ENCODE results near the gene PDCD1. TPM values are rescaled to one million over a fixed set of nuclear protein-coding genes. Genes with fewer than 3 reads are reported as not detected.

PDCD1 gene
- total and polyA plus RNA-seq, 12 donors = 1.3 to 14.2 (median 3.2) TPM

DNA sequence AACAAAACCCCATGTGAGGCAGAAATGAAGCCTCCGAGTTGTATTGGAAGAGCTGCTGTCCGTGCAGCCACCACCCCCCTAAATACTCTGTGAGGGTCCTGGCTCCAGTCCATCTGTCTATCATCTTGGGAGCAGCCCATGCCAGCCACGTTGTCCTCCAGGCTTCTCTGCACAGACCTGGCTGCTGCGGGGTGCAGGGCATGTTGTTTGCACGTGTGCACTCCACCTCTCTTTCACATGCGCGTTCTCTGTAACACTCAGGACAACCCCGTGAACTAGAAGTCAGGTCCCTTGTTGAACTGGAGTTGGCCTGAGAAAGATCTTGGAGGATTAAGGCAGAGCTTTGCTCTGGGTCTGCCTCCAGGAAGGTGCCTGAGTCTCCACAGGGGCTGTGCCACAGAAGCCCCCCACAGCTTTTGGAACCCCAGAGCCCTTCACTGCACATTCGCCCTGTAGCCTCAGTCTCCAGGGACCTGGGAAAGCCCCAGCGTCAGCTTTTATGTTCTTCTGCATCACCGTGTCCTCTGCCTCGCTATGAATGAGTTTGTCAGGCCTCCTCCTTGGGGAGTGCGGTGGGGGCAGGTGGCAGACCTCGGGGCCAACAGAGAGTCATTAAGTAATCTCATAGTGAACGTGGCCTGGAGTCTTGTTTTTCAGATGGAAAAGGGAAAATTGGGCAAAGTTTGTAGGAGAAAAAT lies 27.4 kb upstream of the PDCD1 start:
- Histone ChIP-seq H3K4me3 (no peak overlapping the region), H3K36me3 (no peaks in the 10 kb centered on the region), H3K27ac (no peak overlapping the region), H3K27me3 (no peaks in the 10 kb centered on the region), H3K9me3 (peaks cover 0 to 8% (median 0%) of the 10 kb centered on the region in 11 donors), H3K4me1 (peaks cover 3 to 20% (median 11%) of the 10 kb centered on the region in 9 donors)
- TF ChIP-seq, protein P1, sequence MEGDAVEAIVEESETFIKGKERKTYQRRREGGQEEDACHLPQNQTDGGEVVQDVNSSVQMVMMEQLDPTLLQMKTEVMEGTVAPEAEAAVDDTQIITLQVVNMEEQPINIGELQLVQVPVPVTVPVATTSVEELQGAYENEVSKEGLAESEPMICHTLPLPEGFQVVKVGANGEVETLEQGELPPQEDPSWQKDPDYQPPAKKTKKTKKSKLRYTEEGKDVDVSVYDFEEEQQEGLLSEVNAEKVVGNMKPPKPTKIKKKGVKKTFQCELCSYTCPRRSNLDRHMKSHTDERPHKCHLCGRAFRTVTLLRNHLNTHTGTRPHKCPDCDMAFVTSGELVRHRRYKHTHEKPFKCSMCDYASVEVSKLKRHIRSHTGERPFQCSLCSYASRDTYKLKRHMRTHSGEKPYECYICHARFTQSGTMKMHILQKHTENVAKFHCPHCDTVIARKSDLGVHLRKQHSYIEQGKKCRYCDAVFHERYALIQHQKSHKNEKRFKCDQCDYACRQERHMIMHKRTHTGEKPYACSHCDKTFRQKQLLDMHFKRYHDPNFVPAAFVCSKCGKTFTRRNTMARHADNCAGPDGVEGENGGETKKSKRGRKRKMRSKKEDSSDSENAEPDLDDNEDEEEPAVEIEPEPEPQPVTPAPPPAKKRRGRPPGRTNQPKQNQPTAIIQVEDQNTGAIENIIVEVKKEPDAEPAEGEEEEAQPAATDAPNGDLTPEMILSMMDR (IDR thresholded peaks at IDR 0.05) = no peak
- 69 to 74% methylated on average over 15 of the region's 15 CpGs for WGBS, 2 donors
- peak in 1 of 2 donors; percentile 5 for DNase-seq
- no peak for ATAC-seq
- intact Hi-C loops (cut with DNase I) = no loop called here

DNA sequence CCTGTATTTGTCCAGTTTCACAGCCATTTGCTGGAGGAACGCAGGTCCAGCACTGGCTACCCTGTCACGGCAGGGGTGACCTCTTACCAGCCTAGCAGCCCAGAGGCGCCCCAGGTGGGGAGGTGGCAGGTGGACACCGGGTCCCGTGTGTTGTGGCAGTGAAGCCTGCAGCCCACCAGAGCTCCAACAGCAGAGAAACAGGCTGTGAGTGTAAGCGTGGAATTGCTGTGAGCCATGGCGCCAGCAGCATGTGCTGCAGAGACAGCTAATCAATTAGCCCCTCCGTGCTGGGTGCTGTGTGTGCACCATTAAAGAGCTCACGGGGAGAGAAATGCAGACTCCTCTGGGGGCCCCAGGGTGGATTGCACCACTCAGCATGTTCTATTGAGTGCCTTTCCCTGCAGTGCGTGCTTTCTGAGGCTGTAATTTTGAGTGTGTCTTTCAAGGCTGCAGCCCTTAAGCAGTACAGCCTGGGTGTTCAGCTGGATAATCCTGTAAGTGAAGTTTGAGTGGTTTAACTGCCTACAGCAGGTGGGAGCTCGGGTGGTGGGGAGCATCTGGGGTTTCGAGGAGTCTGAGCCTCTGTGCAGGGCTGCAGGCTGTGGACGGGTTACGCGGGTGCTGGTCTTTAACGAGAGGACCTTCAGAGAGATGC lies 26.7 kb upstream of the PDCD1 start:
- Histone ChIP-seq H3K4me3 (no peak overlapping the region), H3K4me1 (peaks cover 3 to 25% (median 15%) of the 10 kb centered on the region in 9 donors), H3K27me3 (no peaks in the 10 kb centered on the region), H3K9me3 (peaks cover 0 to 8% (median 0%) of the 10 kb centered on the region in 11 donors), H3K27ac (no peak overlapping the region), H3K36me3 (no peaks in the 10 kb centered on the region)
- WGBS, 2 donors = 82 to 90% methylated on average over 16 of the region's 16 CpGs
- DNase-seq (peak in 1 of 2 donors; percentile 7), ATAC-seq (no peak)
- TF ChIP-seq, protein P1 (IDR thresholded peaks at IDR 0.05) = no peak
- intact Hi-C loops (cut with DNase I) = no loop called here

DNA sequence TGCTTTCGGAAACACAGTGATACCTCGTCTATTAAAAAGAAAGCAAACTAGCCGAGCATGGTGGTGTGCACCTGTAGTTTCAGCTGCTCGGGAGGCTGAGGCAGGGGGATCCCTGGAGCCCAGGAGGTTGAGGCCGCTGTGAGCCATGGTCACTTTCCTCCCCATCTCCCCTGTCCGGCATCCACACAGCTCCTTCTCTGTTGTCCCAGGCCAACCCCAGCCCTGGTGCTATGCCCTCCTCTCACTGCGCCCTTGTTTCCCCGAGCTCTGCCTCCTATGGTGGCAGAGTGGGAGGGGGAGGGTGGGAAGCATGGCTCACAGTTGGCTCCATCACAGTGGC lies 26.2 kb upstream of the PDCD1 start:
- 95 to 97% methylated on average over 8 of the region's 8 CpGs for WGBS, 2 donors

DNA sequence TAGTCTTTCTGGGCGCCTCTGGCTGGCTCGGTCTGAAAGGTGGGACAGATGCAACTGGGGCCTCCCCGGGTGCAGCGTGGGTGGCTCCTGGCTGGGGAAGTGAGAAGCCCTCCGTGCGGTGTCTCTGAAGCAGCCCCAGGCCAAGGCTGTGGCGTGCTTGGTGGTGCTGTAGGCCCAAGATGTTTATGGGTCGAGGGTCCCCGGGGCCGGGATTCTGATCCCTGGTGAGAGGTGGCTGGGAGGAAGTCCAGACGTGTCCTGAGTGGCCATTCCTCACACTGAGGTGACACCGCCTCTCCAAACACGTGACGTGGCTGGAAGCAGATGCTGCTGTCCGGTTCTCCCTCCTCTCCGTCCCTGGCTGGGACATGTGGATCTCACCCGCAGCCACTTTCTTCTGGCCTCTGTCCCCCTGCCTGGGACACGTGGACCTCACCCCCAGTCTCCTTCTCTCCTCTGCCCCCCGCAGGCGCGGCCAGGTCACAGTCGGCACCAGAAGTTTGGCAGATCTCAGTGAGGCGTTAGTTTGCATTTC lies 23.5 kb upstream of the PDCD1 start:
- Histone ChIP-seq H3K4me3 (peak overlapping the region in 9 of 10 donors; percentile 24 to 68 (median 59)), H3K27ac (peak overlapping the region in 8 of 10 donors; percentile 19 to 76 (median 52)), H3K4me1 (peaks cover 3 to 28% (median 15%) of the 10 kb centered on the region in 9 donors), H3K9me3 (no peaks in the 10 kb centered on the region), H3K27me3 (no peaks in the 10 kb centered on the region), H3K36me3 (no peaks in the 10 kb centered on the region)
- TF ChIP-seq, protein P1 (IDR thresholded peaks at IDR 0.05) = peak in 1 of 9 donors; percentile 19
- DNase-seq (peak; percentile 46), ATAC-seq (peak; percentile 16 to 58 (median 34))
- intact Hi-C loops (cut with DNase I) = loop anchor here in 2 of 10 donors (5.0 kb wide), 2 partner anchors 145 to 150 kb away; partner anchors contain the start of gene D2HGDH (in 1 of the 2)
- 19 to 24% methylated on average over 23 of the region's 23 CpGs for WGBS, 2 donors

More for the DNA sequence above, 26.2 kb upstream of the PDCD1 start:
- intact Hi-C loops (cut with DNase I) = loop anchor here in 2 of 10 donors (5.0 kb wide), 2 partner anchors 148 to 153 kb away; partner anchors contain the start of gene D2HGDH (in 1 of the 2)
- H3K9me3 ChIP-seq = peaks cover 0 to 8% (median 0%) of the 10 kb centered on the region in 11 donors
- H3K4me3 ChIP-seq = no peak overlapping the region
- peak in 1 of 2 donors; percentile 3 for DNase-seq
- TF ChIP-seq, protein P1 (IDR thresholded peaks at IDR 0.05) = no peak
- no peak overlapping the region for H3K27ac ChIP-seq
- H3K4me1 ChIP-seq = peaks cover 3 to 25% (median 15%) of the 10 kb centered on the region in 9 donors
- H3K36me3 ChIP-seq = no peaks in the 10 kb centered on the region
- no peak for ATAC-seq
- H3K27me3 ChIP-seq = no peaks in the 10 kb centered on the region
